Measurements from ENCODE around the gene PLCB2.

DNA sequence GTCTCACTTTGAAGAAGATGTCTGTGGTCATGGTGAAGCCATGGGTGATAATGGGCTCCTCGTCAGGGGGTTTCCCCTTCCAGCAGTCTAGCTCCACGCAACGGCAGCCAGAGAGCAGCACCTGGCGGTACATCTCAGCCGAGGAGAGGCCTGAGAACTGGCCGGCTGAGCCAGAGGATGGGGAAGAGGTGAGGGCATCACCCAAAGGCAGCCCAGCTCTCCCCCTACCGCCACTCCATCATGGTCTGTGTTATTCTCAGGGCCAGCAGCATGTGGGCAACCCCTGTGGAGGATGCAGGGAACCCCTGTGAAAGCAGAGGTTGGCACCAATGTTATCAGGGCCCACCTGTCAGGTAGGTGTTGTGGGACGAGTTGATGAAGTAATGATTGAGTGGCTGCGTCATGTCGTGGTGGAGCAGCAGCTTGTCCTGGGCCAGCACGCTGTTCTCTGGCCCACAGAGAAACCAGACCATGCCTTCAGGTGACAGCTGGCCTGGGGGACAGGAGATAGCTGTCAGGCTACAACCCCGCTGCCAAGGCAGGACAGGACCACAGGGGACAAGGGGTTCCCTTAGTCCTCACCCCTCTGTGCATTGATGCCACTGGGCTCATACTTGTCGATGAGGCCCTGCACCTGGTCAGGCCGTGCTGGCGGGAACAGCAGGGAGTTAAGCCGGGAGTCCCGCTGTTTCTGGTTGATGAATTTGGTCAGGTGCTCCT lies 9.4 kb downstream of the PLCB2 start:
- TF ChIP-seq CTCF (conservative IDR thresholded peaks at IDR 0.05) (no peak), EZH2 (IDR thresholded peaks at IDR 0.05; ENCODE audit: low read depth) (no peak)
